K562 (cell line): ENCODE measurements around the gene OBP2A. TPM values are rescaled to one million over a fixed set of nuclear protein-coding genes. Genes with fewer than 3 reads are reported as not detected.

Experiments
- CEBPB ChIP-seq: fragments of 450-650 bp; IDR thresholded peaks from 2 replicates; pipeline ENCODE4 v1.6.1; 2016; ENCODE audit warnings: missing genetic modification characterization, missing compliant biosample characterization
- IRF2 ChIP-seq: sonication (generic); formaldehyde crosslinking; IDR thresholded peaks from 2 replicates; pipeline ENCODE4 v1.8.1; 2022; ENCODE audit warnings: mild to moderate bottlenecking, missing genetic modification reagents
- KLF10 ChIP-seq: fragments of 250-450 bp; sonication (Bioruptor Pico); IDR thresholded peaks from 2 replicates; pipeline ENCODE4 v1.6.1; 2021; ENCODE audit warnings: matching md5 sums
- ZNF184 ChIP-seq: sonication (generic); formaldehyde crosslinking; IDR thresholded peaks from 2 replicates; pipeline ENCODE4 v1.5.0; 2020; ENCODE audit warnings: missing genetic modification reagents
- ZNF23 ChIP-seq: fragments of 250-450 bp; sonication (Bioruptor Pico); IDR thresholded peaks from 2 replicates; pipeline ENCODE4 v1.4.0; 2020; ENCODE audit warnings: mild to moderate bottlenecking
- ZNF431 ChIP-seq: sonication (generic); formaldehyde crosslinking; IDR thresholded peaks from 2 replicates; pipeline ENCODE4 v1.8.0; 2022; ENCODE audit warnings: mild to moderate bottlenecking, missing genetic modification reagents
- polyA plus RNA-seq, 8 experiments: library from polyadenylated mRNA; depleted of rRNA in 4 of 8; stranded (reverse) in 5 of 8; unstranded in 3 of 8; fragments of >200 nt; fragmentation: Nextera tagmentation in 2 of 8; fragmentation: Illumina TruSeq in 1 of 8; extraction: Ambion mirVana in 2 of 8; extraction: Trizol in 1 of 8; gene quantifications; 2 replicates each; pipeline versions ENCODE4 v1.2.1 to v1.2.3, GENCODE V29; 2011 to 2014; ENCODE audit warnings: inconsistent platforms in 1 of 8, missing spikeins in 1 of 8
- total RNA-seq, 7 experiments: library from RNA; depleted of rRNA in 6 of 7; stranded (reverse); fragments of >200 nt in 6 of 7; fragmentation: Illumina TruSeq in 2 of 7; extraction: Trizol in 2 of 7; gene quantifications; 2 replicates each; pipeline versions ENCODE4 v1.2.1 to v1.2.3, GENCODE V29; 2011 to 2021; ENCODE audit warnings: low replicate concordance in 1 of 7
- TF ChIP-seq, protein P1 (sequence below): sonication (generic); formaldehyde crosslinking; IDR thresholded peaks from 2 replicates; pipeline ENCODE4 v1.8.0; 2022; ENCODE audit warnings: mild to moderate bottlenecking, low read depth, missing genetic modification reagents
- TF ChIP-seq, protein P2 (sequence below), 3 experiments: fragments of 200-800 bp in 1 of 3; fragments of 250-450 bp in 1 of 3; fragments of 450-650 bp in 1 of 3; sonication (Bioruptor Pico) in 1 of 3; sonication (Bioruptor generic) in 1 of 3; formaldehyde crosslinking in 1 of 3; IDR thresholded peaks; 2 replicates each; pipeline versions ENCODE4 v1.6.1 to v1.8.0; 2016 to 2022; ENCODE audit warnings: mild to moderate bottlenecking in 2 of 3, missing genetic modification characterization in 2 of 3, missing compliant biosample characterization in 1 of 3, moderate library complexity in 1 of 3
- TF ChIP-seq, protein P3 (sequence below), 2 experiments: fragments of 450-650 bp in 1 of 2; sonication (generic) in 1 of 2; formaldehyde crosslinking in 1 of 2; IDR thresholded peaks in 1 of 2; conservative IDR thresholded peaks in 1 of 2; 2 replicates each; pipeline versions ENCODE4 v1.6.1 to v1.8.1; 2016 to 2023; ENCODE audit warnings: mild to moderate bottlenecking in 2 of 2, moderate library complexity in 2 of 2, inconsistent platforms in 1 of 2, missing genetic modification reagents in 1 of 2

The OBP2A gene
- total and polyA plus RNA-seq, 9 of the 15 experiments (the other 6 are each of a cell fraction or from before 2014, with no cell fraction given), result not detected

DNA sequence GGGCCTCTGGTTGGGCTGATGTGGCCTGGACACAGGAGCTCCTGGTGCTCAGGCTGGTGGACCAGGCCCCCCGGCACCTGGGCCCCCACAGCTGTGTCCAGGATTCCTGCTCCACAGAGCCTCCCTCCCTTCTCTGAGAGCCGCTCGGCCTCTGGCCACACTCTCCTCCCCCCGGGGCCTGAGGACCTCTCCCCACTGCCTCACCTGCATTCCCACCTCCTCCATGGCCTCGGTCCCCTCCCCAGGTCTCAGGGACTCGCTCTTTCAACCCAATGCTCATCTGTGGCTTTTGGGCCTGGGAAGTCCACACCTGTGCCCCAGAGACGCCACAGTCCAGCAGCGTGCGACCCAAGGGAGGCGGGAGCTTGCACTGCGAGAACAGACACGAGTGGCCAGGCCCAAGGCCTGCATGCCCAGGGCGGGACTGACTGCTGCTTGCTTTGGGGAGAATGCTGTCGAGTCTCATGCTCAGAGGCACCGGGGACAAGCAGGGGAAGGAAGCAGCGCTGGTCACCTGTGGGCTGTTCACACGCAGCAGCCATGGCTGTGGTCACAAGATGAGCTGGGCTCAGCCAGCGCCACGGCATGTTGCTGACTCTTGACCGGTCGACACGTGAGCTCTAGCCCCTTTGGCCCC is 30.2 kb downstream of the OBP2A start (continued):
- TF ChIP-seq, protein P1, sequence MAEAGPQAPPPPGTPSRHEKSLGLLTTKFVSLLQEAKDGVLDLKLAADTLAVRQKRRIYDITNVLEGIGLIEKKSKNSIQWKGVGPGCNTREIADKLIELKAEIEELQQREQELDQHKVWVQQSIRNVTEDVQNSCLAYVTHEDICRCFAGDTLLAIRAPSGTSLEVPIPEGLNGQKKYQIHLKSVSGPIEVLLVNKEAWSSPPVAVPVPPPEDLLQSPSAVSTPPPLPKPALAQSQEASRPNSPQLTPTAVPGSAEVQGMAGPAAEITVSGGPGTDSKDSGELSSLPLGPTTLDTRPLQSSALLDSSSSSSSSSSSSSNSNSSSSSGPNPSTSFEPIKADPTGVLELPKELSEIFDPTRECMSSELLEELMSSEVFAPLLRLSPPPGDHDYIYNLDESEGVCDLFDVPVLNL, result no peak
- TF ChIP-seq ZNF184 (CRISPR knock-in tag) (no peak), KLF10 (no peak), ZNF23 (no peak), ZNF431 (no peak), IRF2 (CRISPR knock-in tag) (no peak), CEBPB (tag) (no peak)
- TF ChIP-seq, protein P2, sequence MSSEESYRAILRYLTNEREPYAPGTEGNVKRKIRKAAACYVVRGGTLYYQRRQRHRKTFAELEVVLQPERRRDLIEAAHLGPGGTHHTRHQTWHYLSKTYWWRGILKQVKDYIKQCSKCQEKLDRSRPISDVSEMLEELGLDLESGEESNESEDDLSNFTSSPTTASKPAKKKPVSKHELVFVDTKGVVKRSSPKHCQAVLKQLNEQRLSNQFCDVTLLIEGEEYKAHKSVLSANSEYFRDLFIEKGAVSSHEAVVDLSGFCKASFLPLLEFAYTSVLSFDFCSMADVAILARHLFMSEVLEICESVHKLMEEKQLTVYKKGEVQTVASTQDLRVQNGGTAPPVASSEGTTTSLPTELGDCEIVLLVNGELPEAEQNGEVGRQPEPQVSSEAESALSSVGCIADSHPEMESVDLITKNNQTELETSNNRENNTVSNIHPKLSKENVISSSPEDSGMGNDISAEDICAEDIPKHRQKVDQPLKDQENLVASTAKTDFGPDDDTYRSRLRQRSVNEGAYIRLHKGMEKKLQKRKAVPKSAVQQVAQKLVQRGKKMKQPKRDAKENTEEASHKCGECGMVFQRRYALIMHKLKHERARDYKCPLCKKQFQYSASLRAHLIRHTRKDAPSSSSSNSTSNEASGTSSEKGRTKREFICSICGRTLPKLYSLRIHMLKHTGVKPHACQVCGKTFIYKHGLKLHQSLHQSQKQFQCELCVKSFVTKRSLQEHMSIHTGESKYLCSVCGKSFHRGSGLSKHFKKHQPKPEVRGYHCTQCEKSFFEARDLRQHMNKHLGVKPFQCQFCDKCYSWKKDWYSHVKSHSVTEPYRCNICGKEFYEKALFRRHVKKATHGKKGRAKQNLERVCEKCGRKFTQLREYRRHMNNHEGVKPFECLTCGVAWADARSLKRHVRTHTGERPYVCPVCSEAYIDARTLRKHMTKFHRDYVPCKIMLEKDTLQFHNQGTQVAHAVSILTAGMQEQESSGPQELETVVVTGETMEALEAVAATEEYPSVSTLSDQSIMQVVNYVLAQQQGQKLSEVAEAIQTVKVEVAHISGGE (CRISPR knock-in tag; IDR thresholded peaks at IDR 0.05), result no peak
- TF ChIP-seq, protein P3, sequence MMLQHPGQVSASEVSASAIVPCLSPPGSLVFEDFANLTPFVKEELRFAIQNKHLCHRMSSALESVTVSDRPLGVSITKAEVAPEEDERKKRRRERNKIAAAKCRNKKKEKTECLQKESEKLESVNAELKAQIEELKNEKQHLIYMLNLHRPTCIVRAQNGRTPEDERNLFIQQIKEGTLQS (IDR thresholded peaks at IDR 0.05), result no peak
- TF ChIP-seq, protein P3 (CRISPR knock-in tag; conservative IDR thresholded peaks at IDR 0.05), result no peak
